Gastroesophageal sphincter (tissue), 4 donors: ENCODE measurements around the gene UBTFL1. TPM values are rescaled to one million over a fixed set of nuclear protein-coding genes. Genes with fewer than 3 reads are reported as not detected.

Experiments
- ATAC-seq: fragments of 150-250 bp; one replicate; pipeline ENCODE4 v1.9.1; 2016; ENCODE audit warnings: mild to moderate bottlenecking, moderate library complexity
- H3K27ac ChIP-seq, 4 donors: fragments of 200-600 bp; sonication (generic) in 3 of 4; 1 replicate in 3 of 4; 2 replicates in 1 of 4; pipeline ENCODE4 v1.5.1; 2016 to 2019
- H3K27me3 ChIP-seq: fragments of 200-600 bp; sonication (generic); one replicate; pipeline ENCODE4 v1.5.1; 2019
- H3K36me3 ChIP-seq, 2 donors: fragments of 200-600 bp; sonication (generic); one replicate each; pipeline ENCODE4 v1.5.1; 2019; ENCODE audit warnings: control low read depth in 1 of 2
- H3K4me1 ChIP-seq, 3 donors: fragments of 200-600 bp; sonication (generic); 1 replicate in 2 of 3; 2 replicates in 1 of 3; pipeline ENCODE4 v1.5.1; 2016 to 2019; ENCODE audit warnings: control low read depth in 2 of 3
- H3K4me3 ChIP-seq, 2 donors: fragments of 200-600 bp; sonication (generic); one replicate each; pipeline ENCODE4 v1.5.1; 2019; ENCODE audit warnings: mild to moderate bottlenecking in 1 of 2, moderate library complexity in 1 of 2
- H3K9me3 ChIP-seq, 3 donors: fragments of 200-600 bp; sonication (generic); one replicate each; pipeline ENCODE4 v1.5.1; 2017 to 2019; ENCODE audit warnings: control low read depth in 2 of 3
- EP300 ChIP-seq: sonication (generic); formaldehyde crosslinking; IDR thresholded peaks from one replicate; pipeline ENCODE4 v1.6.1; 2017; ENCODE audit warnings: antibody characterized with exemption, mild to moderate bottlenecking
- POLR2A ChIP-seq, 2 donors: fragments of 450-650 bp; IDR thresholded peaks; one replicate each; pipeline ENCODE4 v1.6.1; 2017; ENCODE audit warnings: antibody characterized with exemption in 2 of 2, mild to moderate bottlenecking in 2 of 2, moderate library complexity in 1 of 2
- POLR2AphosphoS5 ChIP-seq: sonication (generic); formaldehyde crosslinking; IDR thresholded peaks from one replicate; pipeline ENCODE4 v1.6.1; 2017; ENCODE audit warnings: antibody characterized with exemption
- WGBS, 2 donors: methylation state at CpG; one replicate each; pipeline ENCODE4 v1.1.5; 2018; ENCODE audit warnings: low coverage in 1 of 2; 5-methylcytosine and 5-hydroxymethylcytosine counted together
- total RNA-seq, 4 donors: library from RNA; depleted of rRNA; stranded (reverse); fragments of >200 nt; gene quantifications; one replicate each; pipeline ENCODE4 v1.1.0, GENCODE V29; 2016
- TF ChIP-seq, protein P1 (sequence below), 4 experiments: fragments of 200-600 bp in 2 of 4; fragments of 450-650 bp in 2 of 4; sonication (generic) in 1 of 4; IDR thresholded peaks; one replicate each; pipeline ENCODE4 v1.5.1; 2017 to 2019; ENCODE audit warnings: antibody characterized with exemption in 4 of 4, mild to moderate bottlenecking in 2 of 4, moderate library complexity in 2 of 4

Gene UBTFL1
- total RNA-seq, 4 donors from 2014 or later: not detected

DNA sequence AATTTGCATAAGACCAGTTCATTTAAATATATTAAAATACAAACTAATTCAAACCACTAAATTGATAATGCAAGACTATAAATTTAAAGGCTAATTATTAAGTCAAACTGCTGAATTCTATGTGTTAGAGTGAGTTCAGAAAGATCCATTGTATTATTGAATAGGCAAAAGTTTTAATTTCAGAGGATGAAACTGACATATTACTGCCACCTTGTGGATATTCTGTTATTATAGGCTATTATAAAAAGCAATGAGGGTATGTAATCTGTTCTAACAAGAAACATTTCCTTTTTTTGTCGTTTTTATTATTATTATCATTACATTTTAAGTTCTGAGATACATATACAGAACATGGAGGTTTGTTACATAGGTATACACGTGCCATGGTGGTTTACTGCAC is 27.8 kb downstream of the UBTFL1 start:
- no peaks in the 10 kb centered on the region for H3K4me1 ChIP-seq
- 7 to 13% methylated on average over 2 of the region's 2 CpGs for WGBS, 2 donors
- no peak overlapping the region for H3K27ac ChIP-seq
- no peak overlapping the region for H3K4me3 ChIP-seq
- no peaks in the 10 kb centered on the region for H3K36me3 ChIP-seq
- ATAC-seq: no peak
- no peaks in the 10 kb centered on the region for H3K9me3 ChIP-seq
- no peaks in the 10 kb centered on the region for H3K27me3 ChIP-seq
- TF ChIP-seq EP300: no peak
- TF ChIP-seq, protein P1, sequence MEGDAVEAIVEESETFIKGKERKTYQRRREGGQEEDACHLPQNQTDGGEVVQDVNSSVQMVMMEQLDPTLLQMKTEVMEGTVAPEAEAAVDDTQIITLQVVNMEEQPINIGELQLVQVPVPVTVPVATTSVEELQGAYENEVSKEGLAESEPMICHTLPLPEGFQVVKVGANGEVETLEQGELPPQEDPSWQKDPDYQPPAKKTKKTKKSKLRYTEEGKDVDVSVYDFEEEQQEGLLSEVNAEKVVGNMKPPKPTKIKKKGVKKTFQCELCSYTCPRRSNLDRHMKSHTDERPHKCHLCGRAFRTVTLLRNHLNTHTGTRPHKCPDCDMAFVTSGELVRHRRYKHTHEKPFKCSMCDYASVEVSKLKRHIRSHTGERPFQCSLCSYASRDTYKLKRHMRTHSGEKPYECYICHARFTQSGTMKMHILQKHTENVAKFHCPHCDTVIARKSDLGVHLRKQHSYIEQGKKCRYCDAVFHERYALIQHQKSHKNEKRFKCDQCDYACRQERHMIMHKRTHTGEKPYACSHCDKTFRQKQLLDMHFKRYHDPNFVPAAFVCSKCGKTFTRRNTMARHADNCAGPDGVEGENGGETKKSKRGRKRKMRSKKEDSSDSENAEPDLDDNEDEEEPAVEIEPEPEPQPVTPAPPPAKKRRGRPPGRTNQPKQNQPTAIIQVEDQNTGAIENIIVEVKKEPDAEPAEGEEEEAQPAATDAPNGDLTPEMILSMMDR (IDR thresholded peaks at IDR 0.05): peak in 1 of 4 experiments; percentile 10

DNA sequence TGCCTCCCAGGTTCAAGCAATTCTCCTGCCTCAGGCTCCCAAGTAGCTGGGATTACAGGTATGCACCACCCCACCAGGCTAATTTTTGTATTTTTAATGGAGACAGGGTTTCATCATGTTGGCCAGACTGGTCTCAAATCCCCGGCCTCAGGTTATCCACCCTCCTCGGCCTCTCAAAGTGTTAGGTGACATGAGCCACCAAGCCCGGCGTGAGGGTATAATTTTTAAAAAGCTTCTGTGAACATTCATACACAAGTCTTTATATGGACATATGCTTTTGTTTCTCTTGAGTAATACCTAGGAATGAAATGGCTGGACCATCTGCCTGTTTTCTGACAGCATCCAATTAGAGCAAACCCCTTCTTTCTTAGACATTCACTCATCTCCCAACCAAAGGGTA is 34.4 kb downstream of the UBTFL1 start:
- TF ChIP-seq POLR2AphosphoS5 (no peak), POLR2A (IDR thresholded peaks at IDR 0.05) (no peak), EP300 (no peak)
- TF ChIP-seq, protein P1 (IDR thresholded peaks at IDR 0.05): no peak
- Histone ChIP-seq H3K4me3 (no peak overlapping the region), H3K27me3 (no peaks in the 10 kb centered on the region), H3K27ac (no peak overlapping the region), H3K4me1 (no peaks in the 10 kb centered on the region), H3K9me3 (no peaks in the 10 kb centered on the region), H3K36me3 (no peaks in the 10 kb centered on the region)
- WGBS, 2 donors: 96 to 100% methylated on average over 2 to 3 of the region's 4 CpGs
- no peak for ATAC-seq

DNA sequence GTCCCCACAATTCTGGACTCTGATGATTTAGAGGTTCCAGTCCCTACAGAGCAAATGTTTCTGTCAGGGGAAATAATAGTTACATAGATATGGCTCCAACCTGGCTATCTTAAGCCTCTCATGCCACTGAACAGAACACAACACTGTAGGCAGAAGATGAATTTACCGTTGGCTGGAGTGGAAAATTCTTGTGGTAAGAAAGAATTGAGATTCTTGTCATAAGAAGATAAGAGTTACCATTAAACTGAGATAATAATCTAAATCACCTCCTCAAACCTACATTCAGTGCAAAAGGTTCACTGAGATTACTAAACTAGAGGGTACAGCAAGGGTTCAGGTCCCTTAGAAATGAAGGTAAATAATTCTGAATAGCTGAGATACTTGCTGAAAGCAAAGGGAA is 38.6 kb downstream of the UBTFL1 start:
- Histone ChIP-seq H3K36me3 (no peaks in the 10 kb centered on the region), H3K4me3 (no peak overlapping the region), H3K27ac (no peak overlapping the region), H3K9me3 (no peaks in the 10 kb centered on the region), H3K27me3 (no peaks in the 10 kb centered on the region), H3K4me1 (no peaks in the 10 kb centered on the region)
- WGBS, 2 donors: 62 to 80% methylated on average over 1 of the region's 1 CpG
- ATAC-seq: no peak
- TF ChIP-seq EP300: no peak
- TF ChIP-seq POLR2AphosphoS5: no peak
- TF ChIP-seq, protein P1 (IDR thresholded peaks at IDR 0.05): no peak
- TF ChIP-seq POLR2A (IDR thresholded peaks at IDR 0.05): no peak

GRCh38 chr11:90124946-90125345 is 39.2 kb downstream of the UBTFL1 start:
- no peak for ATAC-seq
- TF ChIP-seq POLR2A (IDR thresholded peaks at IDR 0.05): no peak
- WGBS, 2 donors: 83% methylated on average over 2 of the region's 3 CpGs; no CpG with 5 or more reads in 1 of the 2 donors

DNA sequence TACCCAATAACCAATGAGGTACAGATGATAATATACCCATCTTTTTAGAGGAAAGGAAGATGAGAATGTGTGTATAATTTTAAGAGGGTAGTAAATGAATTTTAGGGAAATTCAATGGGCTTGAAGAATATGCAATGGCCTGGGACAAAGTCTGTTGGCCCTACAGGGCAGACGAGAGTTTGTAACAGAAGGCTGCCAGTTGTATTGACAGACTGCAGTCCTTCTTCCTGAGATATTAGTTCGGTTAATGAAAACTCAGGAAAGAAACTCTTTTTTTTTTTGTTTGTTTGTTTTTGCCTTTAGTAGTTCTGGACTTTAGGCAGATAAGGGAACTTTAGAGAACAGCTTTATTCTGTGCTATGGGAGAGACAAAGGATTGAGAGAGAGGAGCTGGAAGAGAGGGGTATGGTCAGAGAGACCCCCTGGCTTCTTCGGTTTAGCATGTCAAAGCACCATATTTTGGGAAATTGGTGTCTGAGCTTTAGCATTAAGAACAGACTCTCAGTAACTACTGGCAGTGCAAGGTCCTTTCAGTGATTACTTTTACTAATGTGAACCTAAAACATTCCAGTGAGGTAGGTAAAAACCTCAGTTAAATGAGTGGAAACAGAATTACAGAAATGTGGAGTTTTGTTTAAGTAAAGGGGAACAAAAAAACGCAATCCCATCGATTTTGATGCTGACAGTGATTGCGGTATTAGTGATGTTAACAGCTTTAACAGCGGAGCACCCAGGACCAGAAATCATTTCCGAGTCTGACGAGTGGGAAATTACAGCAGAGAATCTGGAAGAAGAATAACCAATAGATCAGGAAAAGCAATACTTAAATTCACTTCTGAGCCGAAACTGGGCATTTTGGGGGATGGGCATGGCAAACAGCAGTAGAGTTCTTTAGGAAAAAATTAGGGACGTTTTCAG is 48.1 kb downstream of the UBTFL1 start:
- H3K9me3 ChIP-seq: no peaks in the 10 kb centered on the region
- peaks cover 0 to 12% (median 0%) of the 10 kb centered on the region in 3 donors for H3K4me1 ChIP-seq
- H3K27me3 ChIP-seq: peaks cover 10% of the 10 kb centered on the region
- peak overlapping the region; percentile 20 to 56 for H3K4me3 ChIP-seq
- no peaks in the 10 kb centered on the region for H3K36me3 ChIP-seq
- WGBS, 2 donors: 34 to 39% methylated on average over 11 of the region's 11 CpGs
- TF ChIP-seq EP300 (no peak), POLR2AphosphoS5 (no peak), POLR2A (IDR thresholded peaks at IDR 0.05) (no peak)
- TF ChIP-seq, protein P1 (IDR thresholded peaks at IDR 0.05): no peak
- H3K27ac ChIP-seq: peak overlapping the region in 3 of 4 donors; percentile 2 to 58 (median 18)
- ATAC-seq: no peak

More at GRCh38 chr11:90124946-90125345, 39.2 kb downstream of the UBTFL1 start:
- Histone ChIP-seq H3K27me3 (no peaks in the 10 kb centered on the region), H3K4me1 (no peaks in the 10 kb centered on the region), H3K27ac (no peak overlapping the region), H3K4me3 (no peak overlapping the region), H3K9me3 (no peaks in the 10 kb centered on the region), H3K36me3 (no peaks in the 10 kb centered on the region)
